HG03045 (cell line): ENCODE data around the gene GPHA2.

Source experiments
- ATAC-seq: cut with Tn5 transposase; IDR thresholded peaks from one replicate; pipeline ENCODE4 v1.9.1; 2021; ENCODE audit warnings: mild to moderate bottlenecking, moderate library complexity; ENCODE audit not compliant: unreplicated experiment

Gene GPHA2

DNA sequence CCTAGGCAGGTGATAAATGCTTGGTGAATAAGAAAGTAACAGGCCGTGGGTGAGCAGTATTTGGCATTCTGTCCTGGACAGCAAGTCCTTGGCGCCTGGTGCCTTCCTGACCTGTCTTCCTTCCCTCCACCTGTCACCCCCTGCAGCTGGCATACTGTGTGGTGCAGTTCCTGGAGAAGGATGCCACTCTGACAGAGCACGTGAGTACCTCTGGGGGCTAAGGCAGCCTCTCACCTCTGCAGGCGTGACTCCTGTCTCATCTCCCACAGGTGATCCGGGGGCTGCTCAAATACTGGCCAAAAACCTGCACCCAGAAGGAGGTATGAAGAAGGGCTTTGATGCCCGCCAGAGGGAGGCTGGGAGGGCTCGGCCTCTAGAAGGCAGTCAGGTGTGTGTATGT lies 4.4 kb downstream of the GPHA2 start:
- no peak for ATAC-seq

DNA sequence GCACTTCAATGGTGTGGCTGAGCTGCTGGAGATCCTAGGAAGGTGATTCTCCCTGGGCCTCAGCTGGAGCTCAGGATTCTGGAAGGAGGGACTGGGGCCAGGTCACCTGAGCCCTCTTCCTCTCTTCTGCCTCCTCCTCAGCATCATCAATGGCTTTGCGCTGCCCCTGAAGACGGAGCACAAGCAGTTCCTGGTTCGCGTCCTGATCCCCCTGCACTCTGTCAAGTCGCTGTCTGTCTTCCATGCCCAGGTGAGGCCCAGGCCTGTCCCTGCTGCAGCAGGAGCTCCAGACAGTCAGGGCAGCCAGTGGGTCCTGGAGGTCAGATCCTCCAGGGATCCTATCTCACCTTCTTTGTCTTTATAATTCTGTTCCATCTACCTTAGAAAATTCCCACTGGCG lies 5.4 kb downstream of the GPHA2 start:
- ATAC-seq: no peak

DNA sequence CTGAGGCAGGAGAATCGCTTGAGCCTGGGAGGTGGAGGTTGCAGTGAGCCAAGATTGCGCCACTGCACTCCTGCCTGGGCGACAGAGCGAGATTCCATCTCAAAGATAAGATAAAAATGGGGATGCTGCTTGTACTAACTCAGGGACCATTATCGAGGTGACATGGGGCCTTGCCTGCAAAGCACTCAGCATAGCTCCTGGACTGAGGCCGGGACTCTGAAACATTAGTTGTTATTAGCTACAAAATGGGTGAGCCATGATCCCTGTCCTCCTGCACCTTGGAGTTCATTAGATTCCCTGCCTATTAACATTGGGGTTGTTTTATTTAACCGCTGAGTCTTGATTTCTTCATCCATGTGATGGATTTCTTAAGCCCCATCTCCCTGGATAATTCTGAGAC lies 6.1 kb downstream of the GPHA2 start:
- ATAC-seq: no peak

DNA sequence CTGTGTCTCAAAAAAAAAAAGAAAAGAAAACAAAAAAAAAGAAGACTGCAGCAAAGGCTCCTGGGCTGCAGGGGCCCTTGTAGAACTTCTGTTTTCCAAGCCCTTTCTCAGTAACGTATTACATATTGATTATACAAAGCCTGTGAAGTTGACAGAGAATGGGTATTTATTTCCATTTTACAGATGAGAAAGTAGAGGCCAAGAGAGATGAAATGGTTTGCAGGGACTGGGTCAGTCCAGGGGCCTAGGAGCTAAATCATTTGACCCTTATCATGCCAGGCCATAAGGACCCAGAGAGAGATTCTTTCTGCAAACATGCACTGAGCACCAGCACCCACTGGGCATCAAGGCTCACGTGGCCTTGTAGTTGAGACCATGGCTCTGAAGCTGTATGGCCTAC lies 6.7 kb downstream of the GPHA2 start:
- ATAC-seq: no peak

DNA sequence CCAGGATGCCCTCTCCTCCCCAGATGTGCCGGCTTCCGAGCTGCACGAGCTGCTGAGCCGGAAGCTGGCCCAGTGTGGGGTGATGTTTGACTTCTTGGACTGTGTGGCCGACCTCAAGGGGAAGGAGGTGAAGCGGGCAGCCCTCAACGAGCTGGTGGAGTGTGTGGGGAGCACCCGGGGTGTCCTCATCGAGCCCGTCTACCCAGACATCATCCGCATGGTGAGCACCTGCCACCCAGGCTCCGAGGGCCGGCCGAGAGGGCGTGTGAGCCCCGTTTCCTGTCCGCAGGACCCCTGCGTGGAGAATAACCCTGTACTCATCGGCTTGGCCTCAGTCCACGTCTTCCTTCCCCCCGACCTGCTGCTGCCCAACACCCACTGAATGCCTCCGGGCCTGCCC lies 9.0 kb downstream of the GPHA2 start:
- ATAC-seq: no peak

GRCh38 chr11:64925536-64926436 lies 9.9 kb downstream of the GPHA2 start:
- ATAC-seq: no peak

DNA sequence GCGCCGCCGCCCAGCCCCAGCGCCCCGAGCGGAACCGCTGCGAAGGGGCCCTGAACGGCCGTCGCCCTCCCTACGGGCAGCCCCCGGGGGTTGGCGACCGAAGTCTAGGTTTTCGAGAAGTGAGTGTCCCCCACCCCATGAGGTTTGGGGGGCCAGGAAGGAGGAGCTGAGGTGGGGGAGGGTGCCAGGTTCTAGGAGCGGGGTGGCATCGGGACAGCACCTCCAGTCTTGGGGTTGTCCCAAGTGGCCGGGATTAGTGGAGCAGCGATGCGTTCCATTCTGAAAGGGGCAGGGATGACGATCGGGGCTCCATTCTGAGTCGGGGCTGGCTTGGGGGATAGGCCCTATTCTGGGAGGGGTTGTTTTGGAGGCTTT lies 10.8 kb downstream of the GPHA2 start:
- ATAC-seq: no peak

GRCh38 chr11:64923944-64924909 lies 11.5 kb downstream of the GPHA2 start, which contains the start of gene PPP2R5B:
Gene PPP2R5B (plus strand): TSS chr11:64924689. CDS start chr11:64925735, 1,046 bp downstream.
- peak; percentile 86 for ATAC-seq

- no peak for ATAC-seq
Observed at GRCh38 chr11:64923151-64923661, 12.5 kb downstream of the GPHA2 start.

- no peak for ATAC-seq
Observed at GRCh38 chr11:64921384-64921783, 14.3 kb downstream of the GPHA2 start.

GRCh38 chr11:64920124-64920523 lies 15.6 kb downstream of the GPHA2 start:
- ATAC-seq: no peak

DNA sequence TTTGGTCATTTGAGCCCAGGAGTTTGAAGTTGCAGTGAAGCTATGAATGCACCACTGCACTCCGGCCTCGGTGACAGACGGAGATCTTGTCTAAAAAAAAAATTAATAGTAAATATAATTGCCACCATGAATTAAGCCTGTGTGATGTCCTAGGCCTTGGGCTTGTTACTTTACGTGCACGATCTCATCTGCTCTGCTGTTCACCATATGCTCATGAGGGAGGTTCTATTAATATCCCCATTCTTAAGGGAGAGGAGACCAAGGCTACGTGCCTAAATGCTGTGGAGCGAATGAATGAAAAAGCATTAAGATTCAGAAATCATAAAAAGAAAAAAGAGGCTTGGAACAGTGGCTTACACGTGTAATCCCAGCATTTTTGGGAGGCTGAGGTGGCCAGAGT lies 16.1 kb downstream of the GPHA2 start:
- no peak for ATAC-seq

- ATAC-seq: no peak
Observed at GRCh38 chr11:64918017-64918416, 17.7 kb downstream of the GPHA2 start.

DNA sequence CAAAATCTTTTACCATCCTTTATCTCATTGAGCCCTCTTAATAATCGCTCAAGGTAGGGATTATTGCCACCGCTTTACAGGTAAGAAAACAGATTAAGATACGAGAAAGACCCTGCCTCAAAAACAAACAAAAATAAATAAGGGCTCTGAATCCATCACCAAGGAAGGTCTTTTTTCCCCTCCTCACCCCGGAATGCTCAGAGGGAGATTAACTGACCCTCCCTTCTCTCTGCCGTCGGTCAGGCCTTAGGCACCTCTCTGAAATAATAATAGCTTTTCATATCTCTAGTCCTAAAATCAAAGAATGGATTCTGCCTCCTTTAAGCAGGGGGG lies 18.1 kb downstream of the GPHA2 start:
- ATAC-seq: no peak

GRCh38 chr11:64916775-64917662 lies 18.7 kb downstream of the GPHA2 start, which contains the start of gene ATG2A:
Gene ATG2A (minus strand): TSS chr11:64917209. CDS start chr11:64917135, 74 bp downstream.
- peak; percentile 92 for ATAC-seq

DNA sequence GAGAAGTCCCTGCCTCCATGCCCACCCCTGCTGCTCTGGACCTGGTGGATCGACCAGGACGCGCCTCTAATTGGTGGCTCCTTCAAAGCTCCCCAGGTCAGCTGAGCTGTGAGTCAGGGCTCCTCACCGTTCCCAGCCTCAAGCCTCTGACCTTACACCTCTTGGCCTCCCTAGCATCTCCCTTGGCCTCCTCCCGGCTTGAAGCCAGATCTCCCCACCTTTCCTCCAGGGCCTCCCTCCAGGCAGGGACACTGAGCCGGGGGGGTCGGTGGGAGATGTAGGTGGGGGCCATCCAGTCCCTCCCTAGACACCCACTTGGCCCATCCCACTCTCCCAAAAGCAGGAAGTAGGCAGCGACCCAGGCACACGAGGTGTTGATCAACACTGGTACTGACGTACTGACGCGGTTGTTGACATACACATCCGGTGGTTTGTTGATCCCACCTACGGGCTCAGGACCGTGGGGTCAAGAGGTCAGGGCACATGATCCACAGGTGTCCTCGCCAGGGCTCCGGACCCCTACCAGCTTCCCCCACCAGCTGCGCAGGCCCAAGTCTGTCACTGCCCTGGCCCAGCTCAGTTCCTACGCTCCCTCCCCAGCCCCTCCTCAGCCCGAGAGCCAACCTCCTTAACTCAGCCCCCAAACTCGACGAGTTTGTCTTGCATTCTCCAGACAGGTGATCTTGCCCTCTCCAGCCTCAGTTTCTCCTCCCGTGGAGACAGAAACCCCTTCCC lies 19.5 kb downstream of the GPHA2 start:
- no peak for ATAC-seq

GRCh38 chr11:64915376-64915887 lies 20.3 kb downstream of the GPHA2 start:
- no peak for ATAC-seq

- no peak for ATAC-seq
Observed at GRCh38 chr11:64914123-64914522, 21.6 kb downstream of the GPHA2 start.

DNA sequence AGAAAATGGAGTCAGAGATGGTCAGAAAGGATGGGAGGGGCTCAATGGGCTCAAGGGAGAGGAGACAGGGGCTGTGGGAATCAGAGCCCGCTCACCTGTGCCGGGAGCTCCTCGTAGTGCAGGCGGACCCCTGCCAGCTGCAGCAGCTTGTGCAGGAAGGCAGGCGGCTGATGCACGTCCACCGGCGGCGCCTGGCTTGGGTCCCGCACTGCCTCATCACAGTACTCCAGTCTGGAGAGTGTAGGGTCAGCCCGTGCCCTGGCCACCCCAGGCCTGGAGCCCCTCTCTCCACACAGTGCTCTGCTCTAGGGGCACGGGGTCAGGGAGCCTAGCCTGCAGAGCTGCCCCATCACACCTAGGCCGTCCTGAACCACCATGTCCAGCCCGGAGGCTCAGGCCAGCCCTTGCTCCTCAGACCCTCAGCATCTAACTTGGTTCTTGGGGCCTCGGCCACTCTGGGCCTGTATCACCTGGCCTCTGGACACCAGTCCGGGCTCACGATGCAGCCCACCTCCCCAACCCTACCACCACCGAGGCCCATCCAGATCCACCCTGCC lies 22.4 kb downstream of the GPHA2 start:
- no peak for ATAC-seq
